Activated CD4-positive, alpha-beta T cell treated with anti-CD3 and anti-CD28 coated beads for 36 hours (primary cell): ENCODE results near the gene TFRC. TPM values are rescaled to one million over a fixed set of nuclear protein-coding genes. Genes with fewer than 3 reads are reported as not detected.
"Not testable (repeated sequence)": the region's sequence is repeated elsewhere in the genome, so short reads cannot be mapped to it uniquely, and the experiment has no call there.

Experiments
- ATAC-seq: fragments of 200-7000 bp; cut with Tn5 transposase; one replicate; pipeline ENCODE4 v1.10.0; 2021; ENCODE audit warnings: mild to moderate bottlenecking, moderate library complexity
- CTCF ChIA-PET: fragments of 350-600 bp; sonication (Branson Sonifier 250); formaldehyde crosslinking; loops from one replicate; lab custom pipeline; 2021; ENCODE audit warnings: antibody characterized with exemption; lab: Charles Lee
- POLR2A ChIA-PET: fragments of 350-600 bp; sonication (Branson Sonifier 250); formaldehyde crosslinking; loops from one replicate; lab custom pipeline; 2021; ENCODE audit warnings: antibody characterized with exemption, inconsistent platforms; lab: Charles Lee
- DNase-seq: peaks from one replicate; pipeline ENCODE4 v3.0.0-alpha.2; 2020
- H3K27ac Mint-ChIP-seq: one replicate; pipeline ENCODE4 v1.8.0; 2021; ENCODE audit warnings: mixed read lengths
- H3K27me3 Mint-ChIP-seq: one replicate; pipeline ENCODE4 v1.8.0; 2021; ENCODE audit warnings: mixed read lengths
- H3K36me3 Mint-ChIP-seq: one replicate; pipeline ENCODE4 v1.8.0; 2021; ENCODE audit warnings: low read depth, mixed read lengths
- H3K4me1 Mint-ChIP-seq: one replicate; pipeline ENCODE4 v1.8.0; 2021; ENCODE audit warnings: mixed read lengths
- H3K4me3 Mint-ChIP-seq: one replicate; pipeline ENCODE4 v1.8.0; 2021; ENCODE audit warnings: mild to moderate bottlenecking, moderate library complexity, mixed read lengths
- H3K9me3 Mint-ChIP-seq: one replicate; pipeline ENCODE4 v1.8.0; 2021; ENCODE audit warnings: low read depth, mixed read lengths
- intact Hi-C, 2 experiments: fragments of 100-400 bp; cut with DNase I in 1 of 2; cut with micrococcal nuclease in 1 of 2; formaldehyde crosslinking; loops; one replicate each; pipeline versions ENCODE4 v1.14.2 to v1.15.1; 2022 to 2024; cut with DNase I, micrococcal nuclease
- total RNA-seq, 2 experiments: library from RNA; stranded (reverse); gene quantifications; one replicate each; pipeline ENCODE4 v1.2.3, GENCODE V29; 2021

The TFRC gene
- total RNA-seq, 2 experiments from 2014 or later: 373 to 520 TPM

GRCh38 chr3:196019576-196019975 lies 62.3 kb downstream of the TFRC start:
- H3K9me3 Mint-ChIP-seq, intact Hi-C loops, H3K27me3 Mint-ChIP-seq, CTCF ChIA-PET, H3K4me3 Mint-ChIP-seq, H3K36me3 Mint-ChIP-seq, H3K27ac Mint-ChIP-seq, DNase-seq, POLR2A ChIA-PET, H3K4me1 Mint-ChIP-seq: not testable (repeated sequence)
- peak; percentile 51 for ATAC-seq

- intact Hi-C loops, H3K36me3 Mint-ChIP-seq, H3K4me1 Mint-ChIP-seq, CTCF ChIA-PET, H3K4me3 Mint-ChIP-seq, DNase-seq, H3K27ac Mint-ChIP-seq, POLR2A ChIA-PET, ATAC-seq, H3K9me3 Mint-ChIP-seq, H3K27me3 Mint-ChIP-seq: not testable (repeated sequence)
These were observed 63.7 kb downstream of the TFRC start for GRCh38 chr3:196018159-196018558.

- no peak overlapping the region for H3K27ac Mint-ChIP-seq
- ATAC-seq: peak; percentile 47
- H3K4me1 Mint-ChIP-seq: peaks cover 2% of the 10 kb centered on the region
- H3K9me3 Mint-ChIP-seq: peaks cover 2% of the 10 kb centered on the region
- no peak overlapping the region for H3K4me3 Mint-ChIP-seq
- POLR2A ChIA-PET: no interaction called here
- H3K27me3 Mint-ChIP-seq: peaks cover 2% of the 10 kb centered on the region
- CTCF ChIA-PET: interaction anchor here (0.6 to 1.4 kb wide), 2 partner anchors 10 to 74 kb away, joined by 3 read pairs; no protein-coding TSS in a partner anchor
- intact Hi-C loops: no loop called here
- peak; percentile 12 for DNase-seq
- no peaks in the 10 kb centered on the region for H3K36me3 Mint-ChIP-seq
These were observed 65.4 kb downstream of the TFRC start for GRCh38 chr3:196016485-196016884.

- intact Hi-C loops: no loop called here
- Mint-ChIP-seq H3K9me3 (peaks cover 2% of the 10 kb centered on the region), H3K4me3 (no peak overlapping the region), H3K4me1 (peaks cover 2% of the 10 kb centered on the region), H3K27me3 (peaks cover 2% of the 10 kb centered on the region), H3K36me3 (no peaks in the 10 kb centered on the region), H3K27ac (no peak overlapping the region)
- POLR2A ChIA-PET: no interaction called here
- CTCF ChIA-PET: interaction anchor here (1.4 kb wide), 1 partner anchor 10 kb away, joined by 3 read pairs; no protein-coding TSS in a partner anchor
- no peak for ATAC-seq
- no peak for DNase-seq
These were observed 65.8 kb downstream of the TFRC start for GRCh38 chr3:196016059-196016458.

GRCh38 chr3:196013587-196014487 lies 68.1 kb downstream of the TFRC start:
- ChIA-PET POLR2A (no interaction called here), CTCF (no interaction called here)
- ATAC-seq (no peak), DNase-seq (no peak)
- Mint-ChIP-seq H3K27ac (no peak overlapping the region), H3K4me3 (no peak overlapping the region), H3K27me3 (peaks cover 6% of the 10 kb centered on the region), H3K4me1 (no peaks in the 10 kb centered on the region), H3K9me3 (peaks cover 8% of the 10 kb centered on the region), H3K36me3 (no peaks in the 10 kb centered on the region)
- intact Hi-C loops: no loop called here

- ChIA-PET CTCF (no interaction called here), POLR2A (no interaction called here)
- no peak overlapping the region for H3K27ac Mint-ChIP-seq
- ATAC-seq (no peak), DNase-seq (no peak)
- H3K4me1 Mint-ChIP-seq: no peaks in the 10 kb centered on the region
- peaks cover 6% of the 10 kb centered on the region for H3K27me3 Mint-ChIP-seq
- H3K36me3 Mint-ChIP-seq: no peaks in the 10 kb centered on the region
- no peak overlapping the region for H3K4me3 Mint-ChIP-seq
- H3K9me3 Mint-ChIP-seq: peaks cover 6% of the 10 kb centered on the region
- intact Hi-C loops: no loop called here
These were observed 68.9 kb downstream of the TFRC start for GRCh38 chr3:196012941-196013476.

GRCh38 chr3:196012481-196012880 lies 69.4 kb downstream of the TFRC start:
- ATAC-seq (no peak), DNase-seq (no peak)
- Mint-ChIP-seq H3K27me3 (peaks cover 8% of the 10 kb centered on the region), H3K27ac (no peak overlapping the region), H3K4me1 (no peaks in the 10 kb centered on the region), H3K9me3 (peaks cover 6% of the 10 kb centered on the region), H3K36me3 (no peaks in the 10 kb centered on the region), H3K4me3 (no peak overlapping the region)
- ChIA-PET POLR2A (no interaction called here), CTCF (no interaction called here)
- intact Hi-C loops: no loop called here

GRCh38 chr3:196009456-196009855 lies 72.4 kb downstream of the TFRC start:
- H3K4me3 Mint-ChIP-seq: no peak overlapping the region
- H3K27ac Mint-ChIP-seq: no peak overlapping the region
- CTCF ChIA-PET: no interaction called here
- H3K4me1 Mint-ChIP-seq: no peaks in the 10 kb centered on the region
- ATAC-seq (no peak), DNase-seq (no peak)
- POLR2A ChIA-PET: no interaction called here
- intact Hi-C loops: no loop called here
- peaks cover 8% of the 10 kb centered on the region for H3K27me3 Mint-ChIP-seq
- peaks cover 6% of the 10 kb centered on the region for H3K9me3 Mint-ChIP-seq
- H3K36me3 Mint-ChIP-seq: no peaks in the 10 kb centered on the region

- no peaks in the 10 kb centered on the region for H3K4me1 Mint-ChIP-seq
- H3K36me3 Mint-ChIP-seq: no peaks in the 10 kb centered on the region
- no peak for DNase-seq
- ChIA-PET CTCF (interaction anchor here (0.7 kb wide), 1 partner anchor 37 kb away, joined by 3 read pairs; no protein-coding TSS in a partner anchor), POLR2A (no interaction called here)
- H3K27me3 Mint-ChIP-seq: peaks cover 8% of the 10 kb centered on the region
- H3K27ac Mint-ChIP-seq: no peak overlapping the region
- H3K9me3 Mint-ChIP-seq: peaks cover 6% of the 10 kb centered on the region
- no peak overlapping the region for H3K4me3 Mint-ChIP-seq
- intact Hi-C loops: no loop called here
- no peak for ATAC-seq
These were observed 73.0 kb downstream of the TFRC start for GRCh38 chr3:196008929-196009328.

GRCh38 chr3:196008387-196008786 lies 73.5 kb downstream of the TFRC start:
- POLR2A ChIA-PET: no interaction called here
- H3K27me3 Mint-ChIP-seq: peaks cover 8% of the 10 kb centered on the region
- H3K9me3 Mint-ChIP-seq: peaks cover 6% of the 10 kb centered on the region
- H3K4me3 Mint-ChIP-seq: no peak overlapping the region
- CTCF ChIA-PET: interaction anchor here (0.7 kb wide), 1 partner anchor 37 kb away, joined by 3 read pairs; no protein-coding TSS in a partner anchor
- no peaks in the 10 kb centered on the region for H3K36me3 Mint-ChIP-seq
- no peak overlapping the region for H3K27ac Mint-ChIP-seq
- intact Hi-C loops: no loop called here
- no peak for ATAC-seq
- no peak for DNase-seq
- no peaks in the 10 kb centered on the region for H3K4me1 Mint-ChIP-seq

- Mint-ChIP-seq H3K27ac (no peak overlapping the region), H3K4me3 (no peak overlapping the region), H3K27me3 (peaks cover 8% of the 10 kb centered on the region), H3K36me3 (no peaks in the 10 kb centered on the region), H3K9me3 (peaks cover 6% of the 10 kb centered on the region), H3K4me1 (no peaks in the 10 kb centered on the region)
- DNase-seq: no peak
- ATAC-seq: no peak
- POLR2A ChIA-PET: no interaction called here
- CTCF ChIA-PET: no interaction called here
- intact Hi-C loops: no loop called here
These were observed 74.0 kb downstream of the TFRC start for GRCh38 chr3:196007744-196008335.
